ENCODE data around the gene GBGT1.

DNA sequence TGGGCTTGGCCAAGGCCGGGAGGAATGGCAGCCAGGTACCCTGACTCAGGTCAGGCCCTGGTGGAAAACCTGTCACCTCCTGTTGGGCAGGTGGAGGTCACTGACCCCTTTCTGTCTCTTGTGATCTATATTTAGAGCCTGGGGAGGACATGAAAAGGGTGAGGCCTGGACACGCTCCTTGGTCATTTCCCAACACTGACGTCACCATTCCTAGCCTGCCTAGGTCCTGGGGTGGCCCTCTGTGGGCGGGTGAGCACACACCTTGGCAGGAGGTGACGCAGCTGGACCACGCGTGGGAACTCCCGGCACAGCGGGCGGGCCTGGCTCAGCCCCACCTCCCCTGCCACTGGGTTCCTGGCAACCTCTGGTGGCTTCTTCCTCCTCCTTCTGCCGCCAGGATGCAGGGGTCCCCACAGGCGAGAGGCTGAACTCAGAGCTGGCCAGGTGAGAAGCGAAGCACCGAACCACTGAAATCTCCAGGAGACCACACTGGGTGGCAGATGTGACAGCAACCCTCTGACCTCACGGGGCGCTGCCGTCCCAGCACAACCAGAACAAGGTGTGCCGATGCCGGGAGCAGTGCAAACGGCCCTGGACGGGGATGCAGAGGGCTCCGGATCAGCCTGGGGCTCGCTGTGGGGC lies 36.3 kb downstream of the GBGT1 start:
- TF ChIP-seq PAX5 (IDR thresholded peaks at IDR 0.05; ENCODE audit: insufficient read depth, low read length, severe bottlenecking) (no peak), POLR2A (IDR thresholded peaks at IDR 0.05; ENCODE audit: low read depth, low read length) (no peak), TAF1 (IDR thresholded peaks at IDR 0.05; ENCODE audit: low read depth, low read length) (no peak), POLR2AphosphoS5 (IDR thresholded peaks at IDR 0.05; ENCODE audit: low read depth, low read length) (no peak), SPI1 (IDR thresholded peaks at IDR 0.05; ENCODE audit: low read depth, low read length) (no peak), POU2F2 (IDR thresholded peaks at IDR 0.05; ENCODE audit: low read depth, low read length) (no peak)

Measured in GM12891 (cell line).